Colonic mucosa (tissue), 4 donors: Measurements from ENCODE around the gene G3BP1. TPM values are rescaled to one million over a fixed set of nuclear protein-coding genes. Genes with fewer than 3 reads are reported as not detected.

Experiments used
- DNase-seq: peaks from one replicate; pipeline ENCODE4 v3.0.0-alpha.2; 2020
- H3K27ac ChIP-seq: fragments of 200-600 bp; one replicate; pipeline ENCODE4 v1.8.0; 2021
- H3K27me3 ChIP-seq: fragments of 200-600 bp; one replicate; pipeline ENCODE4 v1.8.0; 2021
- H3K36me3 ChIP-seq: fragments of 200-600 bp; one replicate; pipeline ENCODE4 v1.8.0; 2021
- H3K4me1 ChIP-seq: fragments of 200-600 bp; one replicate; pipeline ENCODE4 v1.8.0; 2021; ENCODE audit warnings: mild to moderate bottlenecking
- H3K4me3 ChIP-seq: fragments of 200-600 bp; one replicate; pipeline ENCODE4 v1.8.0; 2021
- H3K9ac ChIP-seq, 2 donors: one replicate each; pipeline ENCODE4 v1.7.0; 2013; ENCODE audit warnings: control low read depth in 2 of 2, low read depth in 2 of 2, low read length in 2 of 2
- H3K9me3 ChIP-seq: fragments of 200-600 bp; one replicate; pipeline ENCODE4 v1.8.0; 2021
- intact Hi-C: fragments of 100-400 bp; cut with DNase I; formaldehyde crosslinking; loops from one replicate; pipeline ENCODE4 v1.14.1; 2022
- total RNA-seq, 2 donors: library from RNA; stranded (reverse); fragmentation: NEBNext Ultra II Directional in 1 of 2; extraction: Animal tissue kit (Norgen Biotek cat#: 25700) in 1 of 2; gene quantifications; one replicate each; pipeline ENCODE4 v1.2.1, GENCODE V29; 2021
- TF ChIP-seq, protein P1 (sequence below): fragments of 200-600 bp; IDR thresholded peaks from one replicate; pipeline ENCODE4 v1.8.0; 2022; ENCODE audit warnings: antibody characterized with exemption, mild to moderate bottlenecking
- donor health status: healthy.
- donor health status: DM: no; HTN: no; CAD: no.
- donor health status: DM: no; HTN: no; CAD: no.

G3BP1 gene
- total RNA-seq, 2 donors from 2014 or later, result 136 to 203 TPM

DNA sequence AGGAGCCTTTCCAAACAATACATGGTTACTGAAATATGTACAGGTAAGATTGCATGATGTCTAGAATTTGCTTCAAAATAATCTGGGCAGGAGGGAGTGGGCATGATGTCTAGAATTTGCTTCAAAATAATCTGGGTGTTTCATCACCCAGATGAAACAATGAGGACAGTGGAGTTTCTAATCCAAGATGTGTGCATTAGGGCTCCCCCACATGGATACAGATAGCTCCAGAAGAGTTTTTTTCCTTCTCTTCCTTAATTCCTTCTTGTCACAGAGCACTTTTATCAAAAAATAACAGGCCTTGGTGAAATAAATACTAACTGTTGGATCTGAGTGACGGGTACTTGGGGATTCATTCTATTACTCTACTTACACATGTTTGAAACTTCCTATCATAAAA, 28.2 kb upstream of the G3BP1 start:
- no peak for DNase-seq
- no peak overlapping the region for H3K9ac ChIP-seq
- H3K27ac ChIP-seq, result no peak overlapping the region
- TF ChIP-seq, protein P1, sequence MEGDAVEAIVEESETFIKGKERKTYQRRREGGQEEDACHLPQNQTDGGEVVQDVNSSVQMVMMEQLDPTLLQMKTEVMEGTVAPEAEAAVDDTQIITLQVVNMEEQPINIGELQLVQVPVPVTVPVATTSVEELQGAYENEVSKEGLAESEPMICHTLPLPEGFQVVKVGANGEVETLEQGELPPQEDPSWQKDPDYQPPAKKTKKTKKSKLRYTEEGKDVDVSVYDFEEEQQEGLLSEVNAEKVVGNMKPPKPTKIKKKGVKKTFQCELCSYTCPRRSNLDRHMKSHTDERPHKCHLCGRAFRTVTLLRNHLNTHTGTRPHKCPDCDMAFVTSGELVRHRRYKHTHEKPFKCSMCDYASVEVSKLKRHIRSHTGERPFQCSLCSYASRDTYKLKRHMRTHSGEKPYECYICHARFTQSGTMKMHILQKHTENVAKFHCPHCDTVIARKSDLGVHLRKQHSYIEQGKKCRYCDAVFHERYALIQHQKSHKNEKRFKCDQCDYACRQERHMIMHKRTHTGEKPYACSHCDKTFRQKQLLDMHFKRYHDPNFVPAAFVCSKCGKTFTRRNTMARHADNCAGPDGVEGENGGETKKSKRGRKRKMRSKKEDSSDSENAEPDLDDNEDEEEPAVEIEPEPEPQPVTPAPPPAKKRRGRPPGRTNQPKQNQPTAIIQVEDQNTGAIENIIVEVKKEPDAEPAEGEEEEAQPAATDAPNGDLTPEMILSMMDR, result no peak
- H3K36me3 ChIP-seq, result no peaks in the 10 kb centered on the region
- H3K9me3 ChIP-seq, result no peaks in the 10 kb centered on the region
- H3K4me1 ChIP-seq, result no peaks in the 10 kb centered on the region
- H3K27me3 ChIP-seq, result no peaks in the 10 kb centered on the region
- intact Hi-C loops, result no loop called here
- H3K4me3 ChIP-seq, result no peak overlapping the region

DNA sequence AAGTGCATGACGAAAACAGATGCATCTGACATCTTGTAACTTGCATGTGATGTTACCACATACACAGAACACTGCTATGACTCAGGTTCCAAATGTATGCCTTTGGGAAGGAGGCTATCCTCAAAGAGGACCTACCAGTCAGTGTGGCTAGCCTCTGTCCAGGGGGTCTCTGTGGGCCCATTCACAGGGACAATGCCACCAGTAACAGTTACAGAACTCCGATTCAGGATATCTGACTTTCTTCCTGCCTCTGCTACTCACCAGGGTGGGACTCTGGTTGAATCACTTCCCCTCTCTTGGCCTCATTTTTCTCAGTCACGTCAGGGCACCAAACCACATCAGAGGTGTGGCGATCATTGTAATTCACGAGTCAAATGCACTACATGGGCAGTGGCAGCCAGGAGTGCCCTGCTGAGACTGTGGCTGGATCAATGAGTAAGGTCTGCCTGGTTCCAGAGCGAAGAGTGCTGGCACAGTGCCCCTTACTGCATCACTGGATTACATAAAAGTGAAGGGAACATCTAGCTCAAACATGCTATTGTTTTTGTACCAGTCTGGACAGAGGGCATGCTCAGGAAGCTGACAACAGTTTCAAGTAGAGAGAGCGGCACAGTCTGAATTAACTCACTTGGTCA, 26.6 kb upstream of the G3BP1 start:
- no peaks in the 10 kb centered on the region for H3K4me1 ChIP-seq

DNA sequence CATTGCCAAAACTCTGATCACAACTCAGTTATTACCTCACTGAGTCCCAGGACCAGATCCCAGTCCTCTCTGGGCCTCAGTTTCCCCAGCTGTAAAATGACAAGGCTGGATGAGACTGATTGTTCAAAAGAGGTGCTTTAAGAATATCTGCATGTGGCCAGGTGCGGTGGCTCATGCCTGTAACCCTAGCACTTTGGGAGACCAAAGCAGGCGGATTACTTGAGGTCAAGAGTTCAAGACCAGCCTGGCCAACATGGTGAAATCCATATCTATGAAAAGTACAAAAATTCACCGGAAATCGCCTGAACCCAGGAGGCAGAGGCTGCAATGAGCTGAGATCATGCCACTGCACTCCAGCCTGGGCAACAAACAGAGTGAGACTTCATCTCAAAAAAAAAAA, 21.6 kb upstream of the G3BP1 start:
- TF ChIP-seq, protein P1, result no peak
- intact Hi-C loops, result no loop called here
- H3K27ac ChIP-seq, result peak overlapping the region; percentile 61

More for the DNA sequence above, 26.6 kb upstream of the G3BP1 start:
- H3K9ac ChIP-seq, result no peak overlapping the region
- no peaks in the 10 kb centered on the region for H3K9me3 ChIP-seq
- peak overlapping the region; percentile 21 for H3K27ac ChIP-seq
- intact Hi-C loops, result no loop called here
- TF ChIP-seq, protein P1, result no peak
- H3K36me3 ChIP-seq, result no peaks in the 10 kb centered on the region
- H3K27me3 ChIP-seq, result no peaks in the 10 kb centered on the region
- DNase-seq, result no peak
- no peak overlapping the region for H3K4me3 ChIP-seq

DNA sequence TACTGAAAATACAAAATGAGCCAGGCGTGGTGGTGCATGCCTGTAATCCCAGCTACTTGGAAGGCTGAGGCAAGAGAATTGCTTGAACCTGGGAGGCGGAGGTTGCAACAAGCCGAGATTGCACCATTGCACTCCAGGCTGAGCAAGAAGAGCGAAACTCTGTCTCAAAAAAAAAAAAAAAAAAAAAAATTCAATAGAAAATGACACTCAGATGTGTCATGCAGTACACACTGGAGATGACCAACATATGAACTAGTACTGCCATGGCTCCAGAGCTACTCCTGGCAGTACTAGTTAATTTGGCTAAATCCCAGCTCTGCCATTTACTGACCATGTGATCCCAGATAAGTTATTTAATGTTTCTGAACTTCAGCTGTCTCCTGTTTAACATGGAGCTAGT, 20.7 kb upstream of the G3BP1 start:
- H3K9me3 ChIP-seq, result no peaks in the 10 kb centered on the region
- intact Hi-C loops, result no loop called here

More for the DNA sequence above, 21.6 kb upstream of the G3BP1 start:
- Histone ChIP-seq H3K4me3 (no peak overlapping the region), H3K9ac (no peak overlapping the region), H3K36me3 (no peaks in the 10 kb centered on the region), H3K27me3 (no peaks in the 10 kb centered on the region), H3K4me1 (no peaks in the 10 kb centered on the region), H3K9me3 (no peaks in the 10 kb centered on the region)
- DNase-seq, result no peak

DNA sequence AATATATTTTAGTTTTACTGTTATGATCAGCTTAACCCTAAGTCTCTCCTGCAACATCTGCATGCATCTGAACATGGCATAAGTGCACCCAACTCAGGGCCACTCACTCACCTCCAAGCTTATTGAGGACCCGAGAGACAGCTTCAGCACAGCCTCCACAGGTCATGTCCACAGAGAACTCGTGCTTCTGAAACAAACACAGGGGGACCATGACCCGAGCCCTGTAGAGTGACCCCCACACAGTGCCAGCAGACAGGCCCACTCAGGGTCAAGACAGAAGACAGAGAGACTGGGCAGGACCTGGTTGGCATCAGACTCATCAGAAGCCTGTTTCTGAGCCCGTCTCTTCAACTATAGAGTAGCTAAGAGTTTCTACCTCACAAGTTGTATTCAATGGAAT, 20.2 kb upstream of the G3BP1 start:
- peaks cover 3% of the 10 kb centered on the region for H3K4me1 ChIP-seq
- TF ChIP-seq, protein P1, result no peak
- H3K27me3 ChIP-seq, result no peaks in the 10 kb centered on the region
- intact Hi-C loops, result no loop called here
- no peaks in the 10 kb centered on the region for H3K36me3 ChIP-seq
- no peak overlapping the region for H3K27ac ChIP-seq
- H3K9me3 ChIP-seq, result no peaks in the 10 kb centered on the region
- H3K9ac ChIP-seq, result no peak overlapping the region
- H3K4me3 ChIP-seq, result no peak overlapping the region
- DNase-seq, result no peak

More for the DNA sequence above, 20.7 kb upstream of the G3BP1 start:
- H3K27ac ChIP-seq, result no peak overlapping the region
- H3K36me3 ChIP-seq, result no peaks in the 10 kb centered on the region
- H3K4me1 ChIP-seq, result no peaks in the 10 kb centered on the region
- no peaks in the 10 kb centered on the region for H3K27me3 ChIP-seq
- H3K4me3 ChIP-seq, result no peak overlapping the region
- no peak overlapping the region for H3K9ac ChIP-seq
- DNase-seq, result no peak
- TF ChIP-seq, protein P1, result no peak
